Measurements from ENCODE around the gene SLC35F1.

DNA sequence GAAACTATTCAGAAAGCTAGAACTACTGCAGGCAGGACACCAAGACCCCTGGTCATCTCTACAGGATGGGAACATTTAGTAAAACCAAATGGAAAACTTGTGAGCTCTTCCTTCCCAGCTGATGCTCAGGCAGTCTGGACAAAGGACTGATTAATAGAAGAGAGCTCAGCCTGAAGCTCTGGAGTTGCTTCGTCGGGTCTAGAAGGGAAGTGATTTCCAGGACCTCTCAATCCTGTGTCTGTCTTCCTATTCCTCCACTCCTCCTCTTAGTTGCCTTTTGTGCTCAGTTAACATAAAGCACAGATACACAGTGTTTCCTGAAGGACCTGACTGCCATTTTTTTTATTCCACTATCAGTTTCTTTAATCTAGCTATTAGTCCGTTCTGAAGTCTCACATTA, 54.2 kb downstream of the SLC35F1 start:
- TF ChIP-seq RAD21 (IDR thresholded peaks at IDR 0.05) (no peak), RXRA (IDR thresholded peaks at IDR 0.05) (no peak), CTCF (IDR thresholded peaks at IDR 0.05; ENCODE audit: low read depth, low read length, missing input control) (no peak), GABPA (IDR thresholded peaks at IDR 0.05 in 1 of 2, conservative IDR thresholded peaks at IDR 0.05 in 1 of 2) (no peak), JUND (IDR thresholded peaks at IDR 0.05) (no peak), SP1 (IDR thresholded peaks at IDR 0.05) (no peak), REST (IDR thresholded peaks at IDR 0.05) (no peak), YY1 (IDR thresholded peaks at IDR 0.05) (no peak), NR2F2 (IDR thresholded peaks at IDR 0.05) (no peak)
- TF ChIP-seq, protein P1, sequence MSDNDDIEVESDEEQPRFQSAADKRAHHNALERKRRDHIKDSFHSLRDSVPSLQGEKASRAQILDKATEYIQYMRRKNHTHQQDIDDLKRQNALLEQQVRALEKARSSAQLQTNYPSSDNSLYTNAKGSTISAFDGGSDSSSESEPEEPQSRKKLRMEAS (IDR thresholded peaks at IDR 0.05) = no peak

All from liver (tissue), 3 donors.